SJSA1 (cell line): ENCODE measurements around the gene IL17B. TPM values are rescaled to one million over a fixed set of nuclear protein-coding genes. Genes with fewer than 3 reads are reported as not detected.

Experiments used
- DNase-seq, 2 experiments: peaks; one replicate each; pipeline ENCODE4 v3.0.0-alpha.2; 2015 to 2020; ENCODE audit warnings: low spot score in 2 of 2, low read depth in 1 of 2
- H3K27ac ChIP-seq: fragments of 250-450 bp; sonication (Bioruptor Pico); 2 replicates; pipeline ENCODE4 v1.5.1; 2020; ENCODE audit warnings: mild to moderate bottlenecking, moderate library complexity
- H3K27me3 ChIP-seq: fragments of 250-450 bp; sonication (Bioruptor Pico); replicated peaks from 2 replicates; pipeline ENCODE4 v1.5.1; 2020; ENCODE audit warnings: mild to moderate bottlenecking, moderate library complexity
- H3K36me3 ChIP-seq: fragments of 250-450 bp; sonication (Bioruptor Pico); 2 replicates; pipeline ENCODE4 v1.5.1; 2020; ENCODE audit warnings: mild to moderate bottlenecking
- H3K4me1 ChIP-seq: fragments of 250-450 bp; sonication (Bioruptor Pico); replicated peaks from 2 replicates; pipeline ENCODE4 v1.6.1; 2021; ENCODE audit warnings: mild to moderate bottlenecking
- H3K4me3 ChIP-seq: fragments of 250-450 bp; sonication (Bioruptor Pico); 2 replicates; pipeline ENCODE4 v1.5.1; 2020; ENCODE audit warnings: mild to moderate bottlenecking
- H3K9me3 ChIP-seq: fragments of 250-450 bp; sonication (Bioruptor Pico); replicated peaks from 2 replicates; pipeline ENCODE4 v1.5.1; 2020; ENCODE audit warnings: mild to moderate bottlenecking
- total RNA-seq: library from RNA; depleted of rRNA; stranded (reverse); fragments of >200 nt; shearing (Covaris generic); gene quantifications from 2 replicates; pipeline ENCODE4 v1.2.3, GENCODE V29; 2014; rRNA removed

The IL17B gene
- total RNA-seq: 1.00 TPM in 1 of 2 replicates, not detected in the other

GRCh38 chr5:149379177-149379761 lies at the start of gene IL17B:
Gene IL17B, minus strand, starts transcription at chr5:149379292. Its CDS starts 67 bp downstream, at chr5:149379225.
- no peak within 1 kb of the TSS for H3K27ac ChIP-seq
- no peaks in the 10 kb centered on the region for H3K27me3 ChIP-seq
- H3K9me3 ChIP-seq: no peaks in the 10 kb centered on the region
- no peaks in the 10 kb centered on the region for H3K36me3 ChIP-seq
- H3K4me3 ChIP-seq: no peak within 1 kb of the TSS
- peaks cover 21% of the 10 kb centered on the region for H3K4me1 ChIP-seq
- DNase-seq: no peak

- no peak overlapping the region for H3K4me3 ChIP-seq
These were observed 48.9 kb upstream of the IL17B start for GRCh38 chr5:149428032-149428431.

GRCh38 chr5:149427374-149427773 lies 48.3 kb upstream of the IL17B start:
- Histone ChIP-seq H3K27ac (peak overlapping the region; percentile 42), H3K4me3 (no peak overlapping the region), H3K9me3 (no peaks in the 10 kb centered on the region), H3K36me3 (peaks cover 100% of the 10 kb centered on the region), H3K27me3 (no peaks in the 10 kb centered on the region), H3K4me1 (peaks cover 64% of the 10 kb centered on the region)
- no peak for DNase-seq

More at GRCh38 chr5:149428032-149428431, 48.9 kb upstream of the IL17B start:
- Histone ChIP-seq H3K4me1 (peaks cover 58% of the 10 kb centered on the region), H3K27ac (no peak overlapping the region), H3K36me3 (peaks cover 94% of the 10 kb centered on the region), H3K9me3 (no peaks in the 10 kb centered on the region), H3K27me3 (no peaks in the 10 kb centered on the region)
- DNase-seq: no peak

GRCh38 chr5:149426931-149427330 lies 47.8 kb upstream of the IL17B start:
- Histone ChIP-seq H3K9me3 (no peaks in the 10 kb centered on the region), H3K27ac (peak overlapping the region; percentile 42), H3K4me3 (no peak overlapping the region), H3K4me1 (peaks cover 69% of the 10 kb centered on the region), H3K27me3 (no peaks in the 10 kb centered on the region), H3K36me3 (peaks cover 100% of the 10 kb centered on the region)
- DNase-seq: peak in 1 of 2 experiments; percentile 75

GRCh38 chr5:149425729-149426128 lies 46.6 kb upstream of the IL17B start:
- H3K27me3 ChIP-seq: no peaks in the 10 kb centered on the region
- no peaks in the 10 kb centered on the region for H3K9me3 ChIP-seq
- no peak overlapping the region for H3K27ac ChIP-seq
- H3K36me3 ChIP-seq: peaks cover 100% of the 10 kb centered on the region
- DNase-seq: no peak
- peaks cover 76% of the 10 kb centered on the region for H3K4me1 ChIP-seq
- H3K4me3 ChIP-seq: no peak overlapping the region

GRCh38 chr5:149424371-149425315 lies 45.6 kb upstream of the IL17B start:
- Histone ChIP-seq H3K4me3 (no peak overlapping the region), H3K36me3 (peaks cover 100% of the 10 kb centered on the region), H3K4me1 (peaks cover 73% of the 10 kb centered on the region), H3K27me3 (no peaks in the 10 kb centered on the region), H3K9me3 (no peaks in the 10 kb centered on the region), H3K27ac (peak overlapping the region; percentile 15; the same call in 1 of the 2 replicates)
- DNase-seq: no peak

- peak overlapping the region; percentile 15; the same call in 1 of the 2 replicates for H3K27ac ChIP-seq
- peak; percentile 67 to 76 for DNase-seq
- H3K27me3 ChIP-seq: no peaks in the 10 kb centered on the region
- peaks cover 100% of the 10 kb centered on the region for H3K36me3 ChIP-seq
- H3K4me1 ChIP-seq: peaks cover 72% of the 10 kb centered on the region
- H3K4me3 ChIP-seq: no peak overlapping the region
- no peaks in the 10 kb centered on the region for H3K9me3 ChIP-seq
These were observed 44.7 kb upstream of the IL17B start for GRCh38 chr5:149423794-149424268.

- no peak for DNase-seq
- no peak overlapping the region for H3K4me3 ChIP-seq
- H3K27me3 ChIP-seq: no peaks in the 10 kb centered on the region
- H3K9me3 ChIP-seq: no peaks in the 10 kb centered on the region
- peaks cover 100% of the 10 kb centered on the region for H3K36me3 ChIP-seq
- H3K4me1 ChIP-seq: peaks cover 72% of the 10 kb centered on the region
- peak overlapping the region; percentile 28 for H3K27ac ChIP-seq
These were observed 44.1 kb upstream of the IL17B start for GRCh38 chr5:149423049-149423793.

- Histone ChIP-seq H3K27me3 (no peaks in the 10 kb centered on the region), H3K9me3 (no peaks in the 10 kb centered on the region), H3K4me3 (no peak overlapping the region), H3K36me3 (peaks cover 100% of the 10 kb centered on the region), H3K4me1 (peaks cover 78% of the 10 kb centered on the region), H3K27ac (no peak overlapping the region; the same call in 1 of the 2 replicates)
- DNase-seq: peak; percentile 64 to 80
These were observed 43.4 kb upstream of the IL17B start for GRCh38 chr5:149422366-149423048.

GRCh38 chr5:149421834-149422233 lies 42.7 kb upstream of the IL17B start:
- Histone ChIP-seq H3K27me3 (no peaks in the 10 kb centered on the region), H3K4me3 (no peak overlapping the region), H3K36me3 (peaks cover 100% of the 10 kb centered on the region), H3K27ac (no peak overlapping the region), H3K4me1 (peaks cover 78% of the 10 kb centered on the region), H3K9me3 (no peaks in the 10 kb centered on the region)
- no peak for DNase-seq

- Histone ChIP-seq H3K9me3 (no peaks in the 10 kb centered on the region), H3K4me1 (peaks cover 78% of the 10 kb centered on the region), H3K27ac (no peak overlapping the region), H3K27me3 (no peaks in the 10 kb centered on the region), H3K4me3 (no peak overlapping the region), H3K36me3 (peaks cover 100% of the 10 kb centered on the region)
- DNase-seq: no peak
These were observed 42.2 kb upstream of the IL17B start for GRCh38 chr5:149421372-149421685.

GRCh38 chr5:149420545-149421371 lies 41.7 kb upstream of the IL17B start:
- no peak for DNase-seq
- peaks cover 80% of the 10 kb centered on the region for H3K4me1 ChIP-seq
- no peaks in the 10 kb centered on the region for H3K27me3 ChIP-seq
- no peak overlapping the region for H3K4me3 ChIP-seq
- no peaks in the 10 kb centered on the region for H3K9me3 ChIP-seq
- H3K27ac ChIP-seq: no peak overlapping the region
- H3K36me3 ChIP-seq: peaks cover 100% of the 10 kb centered on the region
